Nephron progenitor cell (in vitro differentiated cells): ENCODE data around the gene PPP1CC.

Source experiments
- DNase-seq: peaks from one replicate; pipeline ENCODE4 v3.0.0; 2021
- H3K27ac Mint-ChIP-seq: 2 replicates; pipeline ENCODE4 v1.8.0; 2021; ENCODE audit warnings: mild to moderate bottlenecking, moderate library complexity, mixed read lengths
- H3K27me3 Mint-ChIP-seq: 2 replicates; pipeline ENCODE4 v1.8.0; 2021; ENCODE audit warnings: mild to moderate bottlenecking, low read depth, mixed read lengths; ENCODE audit not compliant: poor library complexity
- H3K36me3 Mint-ChIP-seq: 2 replicates; pipeline ENCODE4 v1.8.0; 2021; ENCODE audit warnings: low read depth, mixed read lengths
- H3K4me1 Mint-ChIP-seq: 2 replicates; pipeline ENCODE4 v1.8.0; 2021; ENCODE audit warnings: mixed read lengths
- H3K4me3 Mint-ChIP-seq: 2 replicates; pipeline ENCODE4 v1.8.0; 2021; ENCODE audit warnings: mild to moderate bottlenecking, moderate library complexity, mixed read lengths
- H3K9me3 Mint-ChIP-seq: 2 replicates; pipeline ENCODE4 v1.8.0; 2021; ENCODE audit warnings: mild to moderate bottlenecking, moderate library complexity, mixed read lengths
- CTCF ChIP-seq: fragments of 200-600 bp; sonication (generic); IDR thresholded peaks from 2 replicates; pipeline ENCODE4 v1.5.0; 2021; ENCODE audit warnings: antibody characterized with exemption

The PPP1CC gene

DNA sequence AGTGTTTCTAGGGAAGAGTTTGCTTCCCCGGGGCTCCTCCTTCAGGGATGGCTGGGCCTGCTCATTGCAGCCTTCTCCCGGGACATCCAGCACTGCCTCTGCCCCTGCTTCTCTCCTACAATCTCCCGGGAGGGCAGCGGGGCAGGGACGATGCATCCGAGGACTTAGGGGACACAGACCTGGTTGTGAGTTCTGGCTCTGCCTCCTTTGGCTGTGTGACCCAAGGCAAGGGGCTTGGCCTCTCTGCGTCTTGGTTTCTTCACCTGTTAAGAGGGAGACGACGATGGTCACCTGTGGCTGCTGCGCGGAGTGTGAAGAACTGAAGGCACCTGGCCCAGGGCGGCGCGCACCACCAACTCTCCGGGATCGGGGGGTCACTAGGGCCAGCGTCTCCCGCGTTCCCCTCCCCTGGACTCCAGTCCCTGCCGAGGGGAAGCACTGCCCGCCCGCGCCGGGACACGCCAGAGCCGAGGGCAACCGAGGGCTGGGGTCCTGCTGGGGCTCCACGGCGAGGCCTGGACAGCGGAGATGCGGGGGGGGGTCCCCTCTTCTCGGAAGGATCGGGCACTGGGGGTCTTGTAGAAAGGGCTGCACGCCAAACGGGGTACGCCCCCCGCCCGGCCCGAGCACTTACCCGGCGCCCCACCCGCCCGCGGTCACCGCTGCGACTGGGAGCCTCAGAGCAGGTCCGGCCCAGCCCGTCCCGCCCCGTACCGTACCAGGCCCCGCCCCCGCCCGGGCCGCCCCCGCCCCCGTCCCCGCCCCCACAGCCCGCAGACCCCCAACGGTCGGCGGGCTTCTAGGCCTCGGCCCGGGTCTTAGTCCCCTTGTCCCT, 54.0 kb downstream of the PPP1CC start, which contains the start of gene HVCN1:
TSS of gene HVCN1 (minus strand) at position 670 of the 835 bp plus-strand sequence. CDS start 5,870 bp downstream, outside the sequence.
- Mint-ChIP-seq H3K9me3 (peaks cover 28% of the 10 kb centered on the region), H3K4me1 (peaks cover 22% of the 10 kb centered on the region), H3K27me3 (peaks cover 15% of the 10 kb centered on the region), H3K36me3 (peaks cover 28% of the 10 kb centered on the region), H3K27ac (peak within 1 kb of the TSS; percentile 90), H3K4me3 (peak within 1 kb of the TSS; percentile 85)
- DNase-seq, result peak; percentile 69
- TF ChIP-seq CTCF, result no peak

GRCh38 chr12:110687396-110688169, 55.1 kb downstream of the PPP1CC start:
- TF ChIP-seq CTCF, result no peak
- Mint-ChIP-seq H3K9me3 (peaks cover 28% of the 10 kb centered on the region), H3K27ac (no peak overlapping the region), H3K27me3 (peaks cover 13% of the 10 kb centered on the region), H3K4me1 (peaks cover 22% of the 10 kb centered on the region), H3K36me3 (peaks cover 28% of the 10 kb centered on the region), H3K4me3 (peak overlapping the region; percentile 82)
- no peak for DNase-seq

GRCh38 chr12:110686294-110686903, 56.3 kb downstream of the PPP1CC start:
- Mint-ChIP-seq H3K36me3 (peaks cover 28% of the 10 kb centered on the region), H3K4me1 (peaks cover 22% of the 10 kb centered on the region), H3K9me3 (peaks cover 28% of the 10 kb centered on the region), H3K27ac (no peak overlapping the region), H3K27me3 (peaks cover 11% of the 10 kb centered on the region), H3K4me3 (peak overlapping the region; percentile 66)
- DNase-seq, result no peak
- no peak for TF ChIP-seq CTCF

DNA sequence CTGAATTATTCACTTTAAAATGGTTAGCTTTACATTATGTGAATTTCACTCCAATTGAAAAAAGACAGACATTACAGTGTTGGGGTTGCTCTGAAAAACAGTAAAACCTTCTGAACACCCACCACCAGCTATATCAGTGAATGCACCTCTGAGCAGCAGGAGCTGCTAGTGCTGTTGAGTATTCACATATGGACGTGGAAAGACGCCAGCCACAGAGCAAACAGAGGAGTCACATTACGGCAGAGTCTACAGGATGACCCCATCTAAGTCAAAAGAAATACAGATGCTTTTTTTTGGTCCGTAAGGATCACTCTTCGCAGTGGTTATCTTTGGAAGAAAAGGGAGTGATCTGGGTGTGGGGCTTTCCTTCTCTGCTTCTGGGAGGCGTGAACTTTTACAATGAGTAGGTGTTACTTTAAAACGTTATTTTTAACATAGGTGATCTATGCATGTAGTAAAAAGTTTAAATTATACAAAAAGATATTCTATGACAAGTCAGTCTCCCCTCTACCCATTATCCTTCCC, 58.3 kb downstream of the PPP1CC start:
- Mint-ChIP-seq H3K4me1 (peaks cover 12% of the 10 kb centered on the region), H3K4me3 (no peak overlapping the region), H3K27ac (no peak overlapping the region), H3K27me3 (peaks cover 11% of the 10 kb centered on the region), H3K36me3 (peaks cover 28% of the 10 kb centered on the region), H3K9me3 (peaks cover 28% of the 10 kb centered on the region)
- TF ChIP-seq CTCF, result no peak
- no peak for DNase-seq

- peaks cover 11% of the 10 kb centered on the region for H3K27me3 Mint-ChIP-seq
- no peak overlapping the region for H3K27ac Mint-ChIP-seq
- H3K4me1 Mint-ChIP-seq, result peaks cover 12% of the 10 kb centered on the region
- H3K36me3 Mint-ChIP-seq, result peaks cover 28% of the 10 kb centered on the region
- TF ChIP-seq CTCF, result no peak
- peaks cover 28% of the 10 kb centered on the region for H3K9me3 Mint-ChIP-seq
- no peak overlapping the region for H3K4me3 Mint-ChIP-seq
- DNase-seq, result no peak
Measured at GRCh38 chr12:110683888-110684287, 58.8 kb downstream of the PPP1CC start.
